Liver (tissue), 9 donors: ENCODE data around the gene ATP8B3. TPM values are rescaled to one million over a fixed set of nuclear protein-coding genes. Genes with fewer than 3 reads are reported as not detected.

ENCODE experiments used
- DNase-seq: peaks from one replicate; pipeline ENCODE4 v3.0.0-alpha.2; 2017; ENCODE audit warnings: low spot score
- H3K27ac ChIP-seq, 2 donors: one replicate each; pipeline ENCODE4 v1.7.0; 2013; ENCODE audit warnings: inconsistent platforms in 2 of 2, low read length in 2 of 2, control low read depth in 1 of 2, low read depth in 1 of 2, mild to moderate bottlenecking in 1 of 2
- H3K27me3 ChIP-seq, 4 donors: one replicate each; pipeline versions ENCODE4 v1.6.1 to v1.7.0; 2013; ENCODE audit warnings: low read length in 3 of 4, inconsistent platforms in 1 of 4, mild to moderate bottlenecking in 1 of 4, moderate library complexity in 1 of 4; ENCODE audit not compliant: control insufficient read depth in 4 of 4, insufficient read depth in 4 of 4
- H3K36me3 ChIP-seq, 4 donors: one replicate each; pipeline versions ENCODE4 v1.6.1 to v1.7.0; 2013; ENCODE audit warnings: low read length in 3 of 4, mild to moderate bottlenecking in 3 of 4, low read depth in 1 of 4, moderate library complexity in 1 of 4; ENCODE audit not compliant: control insufficient read depth in 4 of 4, insufficient read depth in 3 of 4
- H3K4me1 ChIP-seq, 4 donors: one replicate each; pipeline versions ENCODE4 v1.6.1 to v1.7.0; 2013; ENCODE audit warnings: low read length in 3 of 4, mild to moderate bottlenecking in 3 of 4, moderate library complexity in 1 of 4; ENCODE audit not compliant: control insufficient read depth in 4 of 4, insufficient read depth in 4 of 4
- H3K4me3 ChIP-seq, 3 donors: one replicate each; pipeline versions ENCODE4 v1.6.1 to v1.7.0; 2013; ENCODE audit warnings: low read length in 3 of 3, control low read depth in 1 of 3, low read depth in 1 of 3, mild to moderate bottlenecking in 1 of 3
- H3K9ac ChIP-seq, 2 donors: one replicate each; pipeline ENCODE4 v1.7.0; 2013; ENCODE audit warnings: low read length in 2 of 2, mild to moderate bottlenecking in 2 of 2, moderate library complexity in 2 of 2, control low read depth in 1 of 2, low read depth in 1 of 2
- H3K9me3 ChIP-seq, 4 donors: one replicate each; pipeline versions ENCODE4 v1.6.1 to v1.7.0; 2013; ENCODE audit warnings: low read length in 3 of 4; ENCODE audit not compliant: control insufficient read depth in 4 of 4
- ATF3 ChIP-seq: IDR thresholded peaks from 2 replicates; pipeline ENCODE4 v1.6.1; 2016; ENCODE audit warnings: antibody characterized with exemption
- CTCF ChIP-seq: fragments of 150-350 bp; IDR thresholded peaks from 2 replicates; pipeline ENCODE4 v1.5.1; 2017; ENCODE audit warnings: improper control_type of control experiment, low read depth, low read length; ENCODE audit not compliant: missing input control
- EGR1 ChIP-seq, 2 donors: IDR thresholded peaks; 2 replicates each; pipeline ENCODE4 v1.6.1; 2016 to 2018; ENCODE audit warnings: antibody characterized with exemption in 2 of 2, low read depth in 2 of 2
- FOXA1 ChIP-seq: IDR thresholded peaks from 2 replicates; pipeline ENCODE4 v1.6.1; 2016; ENCODE audit warnings: antibody characterized with exemption
- FOXA2 ChIP-seq: IDR thresholded peaks from 2 replicates; pipeline ENCODE4 v1.6.1; 2016; ENCODE audit warnings: antibody characterized with exemption
- GABPA ChIP-seq, 2 donors: IDR thresholded peaks in 1 of 2; conservative IDR thresholded peaks in 1 of 2; 2 replicates each; pipeline ENCODE4 v1.6.1; 2016; ENCODE audit warnings: antibody characterized with exemption in 2 of 2, mild to moderate bottlenecking in 1 of 2, moderate library complexity in 1 of 2
- HNF4G ChIP-seq: IDR thresholded peaks from 2 replicates; pipeline ENCODE4 v1.6.1; 2016; ENCODE audit warnings: antibody characterized with exemption
- JUND ChIP-seq, 2 donors: IDR thresholded peaks; 2 replicates each; pipeline ENCODE4 v1.6.1; 2016; ENCODE audit warnings: antibody characterized with exemption in 2 of 2
- MAX ChIP-seq: IDR thresholded peaks from 2 replicates; pipeline ENCODE4 v1.6.1; 2016; ENCODE audit warnings: antibody characterized with exemption
- NR2F2 ChIP-seq: IDR thresholded peaks from 2 replicates; pipeline ENCODE4 v1.6.1; 2016; ENCODE audit warnings: antibody characterized with exemption
- RAD21 ChIP-seq, 2 donors: IDR thresholded peaks; 2 replicates each; pipeline ENCODE4 v1.6.1; 2016; ENCODE audit warnings: antibody characterized with exemption in 2 of 2, mild to moderate bottlenecking in 2 of 2
- REST ChIP-seq: IDR thresholded peaks from 2 replicates; pipeline ENCODE4 v1.6.1; 2016; ENCODE audit warnings: antibody characterized with exemption, mild to moderate bottlenecking
- RXRA ChIP-seq, 2 donors: IDR thresholded peaks; 2 replicates each; pipeline ENCODE4 v1.6.1; 2017 to 2018; ENCODE audit warnings: antibody characterized with exemption in 2 of 2, mild to moderate bottlenecking in 1 of 2
- SP1 ChIP-seq: IDR thresholded peaks from 2 replicates; pipeline ENCODE4 v1.6.1; 2018; ENCODE audit warnings: antibody characterized with exemption, mild to moderate bottlenecking
- TAF1 ChIP-seq: conservative IDR thresholded peaks from 2 replicates; pipeline ENCODE4 v1.6.1; 2016; ENCODE audit warnings: antibody characterized with exemption, mild to moderate bottlenecking
- YY1 ChIP-seq: IDR thresholded peaks from 2 replicates; pipeline ENCODE4 v1.6.1; 2016; ENCODE audit warnings: antibody characterized with exemption, mild to moderate bottlenecking
- ZBTB33 ChIP-seq: IDR thresholded peaks from 2 replicates; pipeline ENCODE4 v1.6.1; 2016; ENCODE audit warnings: antibody characterized with exemption
- WGBS: extraction: QIAGEN DNeasy Blood & Tissue Kit; methylation state at CpG from one replicate; pipeline ENCODE4 v1.1.7; 2013; 5-methylcytosine and 5-hydroxymethylcytosine counted together
- polyA plus RNA-seq, 2 donors: library from polyadenylated mRNA; stranded (reverse) in 1 of 2; unstranded in 1 of 2; fragments of 200-250 nt in 1 of 2; fragments of >200 nt in 1 of 2; fragmentation: Nextera tagmentation in 1 of 2; extraction: Ambion mirVana in 1 of 2; gene quantifications; one replicate each; pipeline versions ENCODE4 v1.2.1 to v1.2.3, GENCODE V29; 2013 to 2015
- total RNA-seq, 2 donors: library from RNA; depleted of rRNA; stranded (reverse); fragments of >200 nt; gene quantifications; one replicate each; pipeline ENCODE4 v1.2.3, GENCODE V29; 2014
- donor health status: healthy.
- donor health status: healthy.
- donor health status: healthy.
- donor health status: healthy.
- donor health status: healthy.

The ATP8B3 gene
- total and polyA plus RNA-seq, 4 donors, result 0.42 to 3.1 (median 0.52) TPM

- Histone ChIP-seq H3K4me1 (no peaks in the 10 kb centered on the region), H3K27ac (no peak overlapping the region), H3K36me3 (no peaks in the 10 kb centered on the region), H3K9ac (no peak overlapping the region), H3K4me3 (no peak overlapping the region), H3K27me3 (peaks cover 0 to 5% (median under 1%) of the 10 kb centered on the region in 4 donors), H3K9me3 (peaks cover 4 to 8% (median 5%) of the 10 kb centered on the region in 4 donors)
- WGBS, result 78% methylated on average over 7 of the region's 7 CpGs
- DNase-seq, result no peak
- TF ChIP-seq ZBTB33, result no peak
- no peak for TF ChIP-seq ATF3
- TF ChIP-seq FOXA1, result no peak
- no peak for TF ChIP-seq NR2F2
- TF ChIP-seq YY1, result no peak
- no peak for TF ChIP-seq GABPA (IDR thresholded peaks at IDR 0.05 in 1 of 2, conservative IDR thresholded peaks at IDR 0.05 in 1 of 2)
- TF ChIP-seq FOXA2, result no peak
These were observed 29.6 kb downstream of the ATP8B3 start for GRCh38 chr19:1782521-1782920.

- Histone ChIP-seq H3K36me3 (no peaks in the 10 kb centered on the region), H3K4me1 (no peaks in the 10 kb centered on the region), H3K9ac (no peak overlapping the region), H3K27me3 (peaks cover 3 to 8% (median 6%) of the 10 kb centered on the region in 4 donors), H3K4me3 (no peak overlapping the region), H3K27ac (no peak overlapping the region), H3K9me3 (peaks cover 4 to 8% (median 5%) of the 10 kb centered on the region in 4 donors)
- WGBS, result 34% methylated on average over 14 of the region's 14 CpGs
- TF ChIP-seq FOXA1 (no peak), EGR1 (IDR thresholded peaks at IDR 0.05; ENCODE audit: low read depth in 2 of 2) (no peak), ATF3 (no peak), TAF1 (no peak), YY1 (no peak), CTCF (no peak), RAD21 (IDR thresholded peaks at IDR 0.05) (no peak), SP1 (no peak), JUND (IDR thresholded peaks at IDR 0.05) (no peak), MAX (no peak), ZBTB33 (no peak), FOXA2 (no peak), RXRA (IDR thresholded peaks at IDR 0.05) (no peak), REST (no peak), NR2F2 (no peak), HNF4G (no peak), GABPA (IDR thresholded peaks at IDR 0.05 in 1 of 2, conservative IDR thresholded peaks at IDR 0.05 in 1 of 2) (no peak)
- no peak for DNase-seq
These were observed 31.7 kb downstream of the ATP8B3 start for GRCh38 chr19:1780272-1780958.
